WTC11 (cell line): ENCODE measurements around the gene EYA2. TPM values are rescaled to one million over a fixed set of nuclear protein-coding genes. Genes with fewer than 3 reads are reported as not detected.

Source experiments
- ATAC-seq: fragments of 200-7000 bp; cut with Tn5 transposase; 2 replicates; pipeline ENCODE4 v1.10.0; 2021; ENCODE audit warnings: mild to moderate bottlenecking, moderate library complexity
- CTCF ChIA-PET: fragments of 300-600 bp; sonication (Branson Sonifier 250); formaldehyde crosslinking; loops from one replicate; lab custom pipeline; 2021; ENCODE audit warnings: antibody characterized with exemption; lab: Charles Lee
- POLR2A ChIA-PET: fragments of 350-600 bp; sonication (Branson Sonifier 250); formaldehyde crosslinking; loops from one replicate; lab custom pipeline; 2021; ENCODE audit warnings: antibody characterized with exemption; lab: Charles Lee
- DNase-seq: peaks from one replicate; pipeline ENCODE4 v3.0.0; 2021; ENCODE audit warnings: low spot score
- H3K27ac Mint-ChIP-seq: 2 replicates; pipeline ENCODE4 v1.8.0; 2021; ENCODE audit warnings: mixed read lengths
- H3K27me3 Mint-ChIP-seq: 2 replicates; pipeline ENCODE4 v1.8.0; 2021; ENCODE audit warnings: low read depth, mild to moderate bottlenecking, moderate library complexity, mixed read lengths
- H3K36me3 Mint-ChIP-seq: 2 replicates; pipeline ENCODE4 v1.8.0; 2021; ENCODE audit warnings: mixed read lengths
- H3K4me1 Mint-ChIP-seq: 2 replicates; pipeline ENCODE4 v1.8.0; 2022; ENCODE audit warnings: mixed read lengths
- H3K4me3 Mint-ChIP-seq: 2 replicates; pipeline ENCODE4 v1.8.0; 2021; ENCODE audit warnings: mild to moderate bottlenecking, moderate library complexity, mixed read lengths
- H3K9me3 Mint-ChIP-seq: 2 replicates; pipeline ENCODE4 v1.8.0; 2021; ENCODE audit warnings: mixed read lengths
- CREB1 ChIP-seq: sonication (generic); formaldehyde crosslinking; IDR thresholded peaks from 2 replicates; pipeline ENCODE4 v1.8.0; 2023; ENCODE audit warnings: mild to moderate bottlenecking, missing genetic modification reagents
- ELF4 ChIP-seq: sonication (generic); formaldehyde crosslinking; IDR thresholded peaks from 2 replicates; pipeline ENCODE4 v1.8.1; 2022; ENCODE audit warnings: low read depth, mild to moderate bottlenecking, moderate library complexity, missing genetic modification reagents
- ETV6 ChIP-seq: sonication (generic); formaldehyde crosslinking; IDR thresholded peaks from 2 replicates; pipeline ENCODE4 v1.8.1; 2022; ENCODE audit warnings: mild to moderate bottlenecking, missing genetic modification reagents
- FOXJ3 ChIP-seq: sonication (generic); formaldehyde crosslinking; IDR thresholded peaks from 2 replicates; pipeline ENCODE4 v1.9.0; 2021; ENCODE audit warnings: missing genetic modification reagents, mild to moderate bottlenecking, borderline replicate concordance
- FOXP1 ChIP-seq: sonication (generic); formaldehyde crosslinking; IDR thresholded peaks from 2 replicates; pipeline ENCODE4 v1.8.0; 2022; ENCODE audit warnings: missing genetic modification reagents, mild to moderate bottlenecking, moderate library complexity, borderline replicate concordance
- GTF2I ChIP-seq: fragments of 250-450 bp; sonication (Bioruptor Pico); conservative IDR thresholded peaks from 2 replicates; pipeline ENCODE4 v1.4.0; 2021; ENCODE audit warnings: mild to moderate bottlenecking
- HMGA2 ChIP-seq: fragments of 250-450 bp; sonication (Bioruptor Pico); IDR thresholded peaks from 2 replicates; pipeline ENCODE4 v1.4.0; 2021; ENCODE audit warnings: mild to moderate bottlenecking, moderate library complexity
- MXD4 ChIP-seq: fragments of 250-450 bp; sonication (Bioruptor Pico); IDR thresholded peaks from 2 replicates; pipeline ENCODE4 v1.8.0; 2021; ENCODE audit warnings: mild to moderate bottlenecking, moderate library complexity, borderline replicate concordance
- NR2C2 ChIP-seq: sonication (generic); formaldehyde crosslinking; IDR thresholded peaks from 2 replicates; pipeline ENCODE4 v1.8.0; 2022; ENCODE audit warnings: mild to moderate bottlenecking, missing genetic modification reagents
- OVOL2 ChIP-seq: fragments of 250-450 bp; sonication (Bioruptor Pico); IDR thresholded peaks from 2 replicates; pipeline ENCODE4 v1.9.0; 2021; ENCODE audit warnings: mild to moderate bottlenecking, borderline replicate concordance
- PRRX2 ChIP-seq: fragments of 250-450 bp; sonication (Bioruptor Pico); IDR thresholded peaks from 2 replicates; pipeline ENCODE4 v1.8.0; 2021; ENCODE audit warnings: mild to moderate bottlenecking
- SMAD4 ChIP-seq: sonication (generic); formaldehyde crosslinking; IDR thresholded peaks from 2 replicates; pipeline ENCODE4 v1.8.0; 2022; ENCODE audit warnings: mild to moderate bottlenecking, missing genetic modification reagents
- SP1 ChIP-seq: sonication (generic); formaldehyde crosslinking; conservative IDR thresholded peaks from 2 replicates; pipeline ENCODE4 v1.8.1; 2022; ENCODE audit warnings: missing genetic modification reagents
- TP53 ChIP-seq: sonication (generic); formaldehyde crosslinking; IDR thresholded peaks from 2 replicates; pipeline ENCODE4 v1.8.1; 2023; ENCODE audit warnings: mild to moderate bottlenecking, missing genetic modification reagents
- ZNF138 ChIP-seq: sonication (generic); formaldehyde crosslinking; conservative IDR thresholded peaks from 2 replicates; pipeline ENCODE4 v1.8.1; 2022; ENCODE audit warnings: mild to moderate bottlenecking, moderate library complexity, missing genetic modification reagents
- ZNF317 ChIP-seq: sonication (generic); formaldehyde crosslinking; IDR thresholded peaks from 2 replicates; pipeline ENCODE4 v1.8.1; 2023; ENCODE audit warnings: low read depth, mild to moderate bottlenecking, moderate library complexity, missing genetic modification reagents, borderline replicate concordance
- ZNF671 ChIP-seq: fragments of 250-450 bp; sonication (Bioruptor Pico); IDR thresholded peaks from 2 replicates; pipeline ENCODE4 v1.8.0; 2021; ENCODE audit warnings: mild to moderate bottlenecking
- total RNA-seq: library from RNA; stranded (reverse); gene quantifications from 3 replicates; pipeline ENCODE4 v1.2.3, GENCODE V29; 2021
- TF ChIP-seq, protein P1 (sequence below): sonication (generic); formaldehyde crosslinking; IDR thresholded peaks from 2 replicates; pipeline ENCODE4 v1.8.1; 2023; ENCODE audit warnings: mild to moderate bottlenecking, missing genetic modification reagents, borderline replicate concordance
- TF ChIP-seq, protein P2 (sequence below): fragments of 250-450 bp; sonication (Bioruptor Pico); IDR thresholded peaks from 2 replicates; pipeline ENCODE4 v1.9.0; 2021; ENCODE audit warnings: mild to moderate bottlenecking, borderline replicate concordance
- TF ChIP-seq, protein P3 (sequence below): sonication (generic); formaldehyde crosslinking; conservative IDR thresholded peaks from 2 replicates; pipeline ENCODE4 v1.8.1; 2022; ENCODE audit warnings: mild to moderate bottlenecking, missing genetic modification reagents
- TF ChIP-seq, protein P4 (sequence below): sonication (generic); formaldehyde crosslinking; IDR thresholded peaks from 2 replicates; pipeline ENCODE4 v1.8.1; 2023; ENCODE audit warnings: mild to moderate bottlenecking, missing genetic modification reagents, moderate library complexity
- TF ChIP-seq, protein P5 (sequence below): sonication (generic); formaldehyde crosslinking; IDR thresholded peaks from 2 replicates; pipeline ENCODE4 v1.8.0; 2023; ENCODE audit warnings: mild to moderate bottlenecking, missing genetic modification reagents

EYA2 gene
- total RNA-seq, 1 experiment from 2014 or later: 1.5 TPM

DNA sequence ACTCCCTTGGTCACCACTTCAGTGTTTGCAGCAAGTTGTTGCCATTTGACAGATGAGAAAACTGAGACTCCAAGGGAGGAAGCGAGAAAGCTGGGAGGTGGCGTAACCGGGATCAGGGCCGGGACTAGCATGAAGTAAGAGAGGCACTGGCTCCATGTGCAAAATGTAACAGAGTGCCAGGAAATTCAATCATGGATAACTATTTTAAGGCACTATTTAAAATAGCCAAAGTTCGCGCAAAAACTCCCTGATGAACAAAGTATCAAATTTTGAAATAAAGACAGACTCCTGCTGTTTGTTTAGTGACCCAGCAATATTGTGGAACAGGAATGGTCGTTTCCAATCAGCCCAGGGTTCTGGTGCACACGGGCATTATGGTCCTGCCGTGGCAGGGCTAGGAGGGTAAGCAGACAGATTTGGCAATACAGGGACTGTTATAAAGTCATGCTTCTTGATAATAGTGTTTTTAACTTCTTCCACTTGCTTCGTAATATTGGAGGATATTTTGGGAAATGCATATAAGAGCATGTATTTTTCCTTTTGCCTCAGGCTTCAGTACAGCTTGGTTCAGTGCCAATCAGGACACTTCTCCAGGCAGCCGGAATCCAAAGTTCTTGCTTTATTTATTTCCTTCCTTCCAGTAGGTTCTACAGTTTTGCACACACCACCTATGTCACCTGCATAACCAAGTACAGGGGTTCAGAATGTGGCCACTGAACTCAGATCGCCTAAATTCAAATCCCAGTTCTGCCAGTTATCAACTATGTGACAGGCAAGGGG lies 141.6 kb downstream of the EYA2 start (continued):
- TF ChIP-seq, protein P1, sequence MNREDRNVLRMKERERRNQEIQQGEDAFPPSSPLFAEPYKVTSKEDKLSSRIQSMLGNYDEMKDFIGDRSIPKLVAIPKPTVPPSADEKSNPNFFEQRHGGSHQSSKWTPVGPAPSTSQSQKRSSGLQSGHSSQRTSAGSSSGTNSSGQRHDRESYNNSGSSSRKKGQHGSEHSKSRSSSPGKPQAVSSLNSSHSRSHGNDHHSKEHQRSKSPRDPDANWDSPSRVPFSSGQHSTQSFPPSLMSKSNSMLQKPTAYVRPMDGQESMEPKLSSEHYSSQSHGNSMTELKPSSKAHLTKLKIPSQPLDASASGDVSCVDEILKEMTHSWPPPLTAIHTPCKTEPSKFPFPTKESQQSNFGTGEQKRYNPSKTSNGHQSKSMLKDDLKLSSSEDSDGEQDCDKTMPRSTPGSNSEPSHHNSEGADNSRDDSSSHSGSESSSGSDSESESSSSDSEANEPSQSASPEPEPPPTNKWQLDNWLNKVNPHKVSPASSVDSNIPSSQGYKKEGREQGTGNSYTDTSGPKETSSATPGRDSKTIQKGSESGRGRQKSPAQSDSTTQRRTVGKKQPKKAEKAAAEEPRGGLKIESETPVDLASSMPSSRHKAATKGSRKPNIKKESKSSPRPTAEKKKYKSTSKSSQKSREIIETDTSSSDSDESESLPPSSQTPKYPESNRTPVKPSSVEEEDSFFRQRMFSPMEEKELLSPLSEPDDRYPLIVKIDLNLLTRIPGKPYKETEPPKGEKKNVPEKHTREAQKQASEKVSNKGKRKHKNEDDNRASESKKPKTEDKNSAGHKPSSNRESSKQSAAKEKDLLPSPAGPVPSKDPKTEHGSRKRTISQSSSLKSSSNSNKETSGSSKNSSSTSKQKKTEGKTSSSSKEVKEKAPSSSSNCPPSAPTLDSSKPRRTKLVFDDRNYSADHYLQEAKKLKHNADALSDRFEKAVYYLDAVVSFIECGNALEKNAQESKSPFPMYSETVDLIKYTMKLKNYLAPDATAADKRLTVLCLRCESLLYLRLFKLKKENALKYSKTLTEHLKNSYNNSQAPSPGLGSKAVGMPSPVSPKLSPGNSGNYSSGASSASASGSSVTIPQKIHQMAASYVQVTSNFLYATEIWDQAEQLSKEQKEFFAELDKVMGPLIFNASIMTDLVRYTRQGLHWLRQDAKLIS (CRISPR knock-in tag): no peak
- TF ChIP-seq, protein P2, sequence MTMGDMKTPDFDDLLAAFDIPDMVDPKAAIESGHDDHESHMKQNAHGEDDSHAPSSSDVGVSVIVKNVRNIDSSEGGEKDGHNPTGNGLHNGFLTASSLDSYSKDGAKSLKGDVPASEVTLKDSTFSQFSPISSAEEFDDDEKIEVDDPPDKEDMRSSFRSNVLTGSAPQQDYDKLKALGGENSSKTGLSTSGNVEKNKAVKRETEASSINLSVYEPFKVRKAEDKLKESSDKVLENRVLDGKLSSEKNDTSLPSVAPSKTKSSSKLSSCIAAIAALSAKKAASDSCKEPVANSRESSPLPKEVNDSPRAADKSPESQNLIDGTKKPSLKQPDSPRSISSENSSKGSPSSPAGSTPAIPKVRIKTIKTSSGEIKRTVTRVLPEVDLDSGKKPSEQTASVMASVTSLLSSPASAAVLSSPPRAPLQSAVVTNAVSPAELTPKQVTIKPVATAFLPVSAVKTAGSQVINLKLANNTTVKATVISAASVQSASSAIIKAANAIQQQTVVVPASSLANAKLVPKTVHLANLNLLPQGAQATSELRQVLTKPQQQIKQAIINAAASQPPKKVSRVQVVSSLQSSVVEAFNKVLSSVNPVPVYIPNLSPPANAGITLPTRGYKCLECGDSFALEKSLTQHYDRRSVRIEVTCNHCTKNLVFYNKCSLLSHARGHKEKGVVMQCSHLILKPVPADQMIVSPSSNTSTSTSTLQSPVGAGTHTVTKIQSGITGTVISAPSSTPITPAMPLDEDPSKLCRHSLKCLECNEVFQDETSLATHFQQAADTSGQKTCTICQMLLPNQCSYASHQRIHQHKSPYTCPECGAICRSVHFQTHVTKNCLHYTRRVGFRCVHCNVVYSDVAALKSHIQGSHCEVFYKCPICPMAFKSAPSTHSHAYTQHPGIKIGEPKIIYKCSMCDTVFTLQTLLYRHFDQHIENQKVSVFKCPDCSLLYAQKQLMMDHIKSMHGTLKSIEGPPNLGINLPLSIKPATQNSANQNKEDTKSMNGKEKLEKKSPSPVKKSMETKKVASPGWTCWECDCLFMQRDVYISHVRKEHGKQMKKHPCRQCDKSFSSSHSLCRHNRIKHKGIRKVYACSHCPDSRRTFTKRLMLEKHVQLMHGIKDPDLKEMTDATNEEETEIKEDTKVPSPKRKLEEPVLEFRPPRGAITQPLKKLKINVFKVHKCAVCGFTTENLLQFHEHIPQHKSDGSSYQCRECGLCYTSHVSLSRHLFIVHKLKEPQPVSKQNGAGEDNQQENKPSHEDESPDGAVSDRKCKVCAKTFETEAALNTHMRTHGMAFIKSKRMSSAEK: no peak
- TF ChIP-seq ELF4 (CRISPR knock-in tag) (no peak), FOXJ3 (CRISPR knock-in tag) (no peak)

DNA sequence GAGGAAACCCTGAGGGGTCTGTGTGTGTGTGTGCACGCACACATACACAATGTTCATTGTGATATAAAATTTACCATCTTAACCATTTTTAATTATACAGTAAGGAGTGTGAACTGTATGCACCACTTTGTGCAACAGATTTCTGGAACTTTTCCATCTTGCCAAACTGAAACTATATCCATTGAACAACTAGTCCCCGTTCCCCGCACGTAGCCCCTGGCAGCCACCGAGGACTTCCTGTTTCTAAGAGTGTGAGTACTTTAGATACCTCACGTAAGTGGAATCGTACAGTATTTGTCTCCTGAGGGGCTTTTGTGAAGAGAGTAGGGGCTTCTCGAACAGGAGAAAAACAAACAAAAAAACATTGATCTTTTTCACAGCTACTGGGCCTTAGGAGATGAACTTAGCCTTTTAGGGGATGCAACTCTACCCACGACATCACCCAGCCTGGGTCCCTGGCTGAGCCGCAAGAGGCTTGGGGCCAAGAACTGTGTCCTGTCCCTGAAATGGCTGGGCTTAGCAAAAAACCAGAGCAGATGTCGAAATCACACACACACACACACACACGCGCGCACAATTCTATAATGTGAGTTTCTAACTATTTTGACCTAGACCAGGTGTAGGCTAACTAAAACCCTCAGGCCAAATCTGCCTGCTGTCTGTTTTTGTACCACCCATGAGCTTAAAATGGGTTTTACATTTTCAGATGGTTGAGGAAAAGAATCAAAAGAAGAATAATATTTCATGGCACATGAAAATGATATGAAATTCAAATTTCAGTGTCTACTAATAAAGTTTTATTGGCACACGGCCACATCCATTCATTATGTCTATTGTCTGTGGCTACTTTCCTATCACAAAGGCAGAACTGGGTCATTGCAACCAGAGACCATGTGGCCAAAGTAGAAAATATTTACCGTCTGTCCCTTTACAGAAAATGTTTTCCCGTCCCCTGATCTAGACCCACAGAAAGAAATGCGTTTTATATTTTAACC lies 144.2 kb downstream of the EYA2 start:
- CTCF ChIA-PET: interaction anchor here (0.6 kb wide), 1 partner anchor 47 kb away, joined by 3 read pairs; no protein-coding TSS in a partner anchor
- Mint-ChIP-seq H3K27ac (no peak overlapping the region), H3K36me3 (no peaks in the 10 kb centered on the region), H3K4me3 (no peak overlapping the region), H3K9me3 (peaks cover 6% of the 10 kb centered on the region), H3K27me3 (no peaks in the 10 kb centered on the region), H3K4me1 (no peaks in the 10 kb centered on the region)
- POLR2A ChIA-PET: interaction anchor here (0.6 kb wide), 1 partner anchor 145 kb away, joined by 6 read pairs; no protein-coding TSS in a partner anchor
- DNase-seq: no peak
- TF ChIP-seq, protein P3, sequence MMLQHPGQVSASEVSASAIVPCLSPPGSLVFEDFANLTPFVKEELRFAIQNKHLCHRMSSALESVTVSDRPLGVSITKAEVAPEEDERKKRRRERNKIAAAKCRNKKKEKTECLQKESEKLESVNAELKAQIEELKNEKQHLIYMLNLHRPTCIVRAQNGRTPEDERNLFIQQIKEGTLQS (CRISPR knock-in tag): no peak
- TF ChIP-seq ZNF317: no peak
- no peak for TF ChIP-seq SP1 (CRISPR knock-in tag)
- TF ChIP-seq, protein P4, sequence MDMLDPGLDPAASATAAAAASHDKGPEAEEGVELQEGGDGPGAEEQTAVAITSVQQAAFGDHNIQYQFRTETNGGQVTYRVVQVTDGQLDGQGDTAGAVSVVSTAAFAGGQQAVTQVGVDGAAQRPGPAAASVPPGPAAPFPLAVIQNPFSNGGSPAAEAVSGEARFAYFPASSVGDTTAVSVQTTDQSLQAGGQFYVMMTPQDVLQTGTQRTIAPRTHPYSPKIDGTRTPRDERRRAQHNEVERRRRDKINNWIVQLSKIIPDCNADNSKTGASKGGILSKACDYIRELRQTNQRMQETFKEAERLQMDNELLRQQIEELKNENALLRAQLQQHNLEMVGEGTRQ (CRISPR knock-in tag): no peak
- TF ChIP-seq CREB1 (CRISPR knock-in tag): no peak
- no peak for TF ChIP-seq TP53 (CRISPR knock-in tag)
- no peak for TF ChIP-seq FOXJ3 (CRISPR knock-in tag)
- no peak for TF ChIP-seq ELF4 (CRISPR knock-in tag)
- TF ChIP-seq ZNF671 (CRISPR knock-in tag): no peak
- TF ChIP-seq GTF2I: no peak
- no peak for TF ChIP-seq SMAD4
- TF ChIP-seq, protein P5, sequence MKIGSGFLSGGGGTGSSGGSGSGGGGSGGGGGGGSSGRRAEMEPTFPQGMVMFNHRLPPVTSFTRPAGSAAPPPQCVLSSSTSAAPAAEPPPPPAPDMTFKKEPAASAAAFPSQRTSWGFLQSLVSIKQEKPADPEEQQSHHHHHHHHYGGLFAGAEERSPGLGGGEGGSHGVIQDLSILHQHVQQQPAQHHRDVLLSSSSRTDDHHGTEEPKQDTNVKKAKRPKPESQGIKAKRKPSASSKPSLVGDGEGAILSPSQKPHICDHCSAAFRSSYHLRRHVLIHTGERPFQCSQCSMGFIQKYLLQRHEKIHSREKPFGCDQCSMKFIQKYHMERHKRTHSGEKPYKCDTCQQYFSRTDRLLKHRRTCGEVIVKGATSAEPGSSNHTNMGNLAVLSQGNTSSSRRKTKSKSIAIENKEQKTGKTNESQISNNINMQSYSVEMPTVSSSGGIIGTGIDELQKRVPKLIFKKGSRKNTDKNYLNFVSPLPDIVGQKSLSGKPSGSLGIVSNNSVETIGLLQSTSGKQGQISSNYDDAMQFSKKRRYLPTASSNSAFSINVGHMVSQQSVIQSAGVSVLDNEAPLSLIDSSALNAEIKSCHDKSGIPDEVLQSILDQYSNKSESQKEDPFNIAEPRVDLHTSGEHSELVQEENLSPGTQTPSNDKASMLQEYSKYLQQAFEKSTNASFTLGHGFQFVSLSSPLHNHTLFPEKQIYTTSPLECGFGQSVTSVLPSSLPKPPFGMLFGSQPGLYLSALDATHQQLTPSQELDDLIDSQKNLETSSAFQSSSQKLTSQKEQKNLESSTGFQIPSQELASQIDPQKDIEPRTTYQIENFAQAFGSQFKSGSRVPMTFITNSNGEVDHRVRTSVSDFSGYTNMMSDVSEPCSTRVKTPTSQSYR (CRISPR knock-in tag): no peak
- TF ChIP-seq OVOL2 (CRISPR knock-in tag): no peak
- no peak for TF ChIP-seq ZNF138
- no peak for TF ChIP-seq PRRX2
- TF ChIP-seq NR2C2 (CRISPR knock-in tag): no peak
- TF ChIP-seq HMGA2 (CRISPR knock-in tag): no peak
- TF ChIP-seq ETV6 (CRISPR knock-in tag): no peak
- no peak for TF ChIP-seq FOXP1
- TF ChIP-seq MXD4 (CRISPR knock-in tag): no peak
- ATAC-seq: no peak
